HepG2 (cell line): ENCODE data around the gene POLR1G. TPM values are rescaled to one million over a fixed set of nuclear protein-coding genes. Genes with fewer than 3 reads are reported as not detected.

Experiments
- HDAC2 ChIP-seq: sonication (generic); formaldehyde crosslinking; IDR thresholded peaks from 2 replicates; pipeline ENCODE4 v1.4.0; 2020; ENCODE audit warnings: missing genetic modification reagents
- HES4 ChIP-seq: sonication (generic); formaldehyde crosslinking; IDR thresholded peaks from 2 replicates; pipeline ENCODE4 v1.9.0; 2021; ENCODE audit warnings: mild to moderate bottlenecking, missing genetic modification reagents, borderline replicate concordance
- SKI ChIP-seq: fragments of 450-650 bp; IDR thresholded peaks from one replicate; pipeline ENCODE4 v1.6.1; 2018; ENCODE audit warnings: mild to moderate bottlenecking; ENCODE audit not compliant: partially characterized antibody
- ZBTB7B ChIP-seq: sonication (generic); formaldehyde crosslinking; IDR thresholded peaks from 2 replicates; pipeline ENCODE4 v1.4.0; 2020; ENCODE audit warnings: missing genetic modification reagents
- ZNF260 ChIP-seq: sonication (generic); formaldehyde crosslinking; IDR thresholded peaks from 2 replicates; pipeline ENCODE4 v1.4.0; 2020; ENCODE audit warnings: missing genetic modification reagents, low read depth, mild to moderate bottlenecking, borderline replicate concordance
- ZNF430 ChIP-seq: sonication (generic); formaldehyde crosslinking; IDR thresholded peaks from 2 replicates; pipeline ENCODE4 v1.9.0; 2021; ENCODE audit warnings: mild to moderate bottlenecking, missing genetic modification reagents
- ZNF572 ChIP-seq: sonication (generic); formaldehyde crosslinking; IDR thresholded peaks from 2 replicates; pipeline ENCODE4 v1.5.1; 2020; ENCODE audit warnings: mild to moderate bottlenecking, missing genetic modification reagents
- ZNF775 ChIP-seq: sonication (generic); formaldehyde crosslinking; IDR thresholded peaks from 2 replicates; pipeline ENCODE4 v1.4.0; 2020; ENCODE audit warnings: missing genetic modification reagents, mild to moderate bottlenecking, moderate library complexity, borderline replicate concordance
- ZNF784 ChIP-seq: sonication (generic); formaldehyde crosslinking; IDR thresholded peaks from 2 replicates; pipeline ENCODE4 v1.5.1; 2020; ENCODE audit warnings: missing genetic modification reagents, mild to moderate bottlenecking, borderline replicate concordance
- polyA plus RNA-seq, 8 experiments: library from polyadenylated mRNA; depleted of rRNA in 3 of 8; stranded (reverse) in 7 of 8; unstranded in 1 of 8; fragments of >200 nt; fragmentation: Illumina TruSeq in 4 of 8; extraction: Trizol in 4 of 8; gene quantifications; 2 replicates each; pipeline versions ENCODE4 v1.2.1 to v1.2.3, GENCODE V29; 2011 to 2016; ENCODE audit warnings: low read depth in 4 of 8, missing spikeins in 1 of 8, mixed read lengths in 1 of 8; ENCODE audit not compliant: insufficient read depth in 1 of 8
- total RNA-seq, 5 experiments: library from RNA; depleted of rRNA; stranded (reverse); fragments of >200 nt; fragmentation: Illumina TruSeq; extraction: Trizol; gene quantifications; 2 replicates each; pipeline ENCODE4 v1.2.3, GENCODE V29; 2016; ENCODE audit warnings: low read depth in 1 of 5
- TF ChIP-seq, protein P1 (sequence below): IDR thresholded peaks from 2 replicates; pipeline ENCODE4 v1.6.1; 2016; ENCODE audit warnings: mild to moderate bottlenecking, missing biosample characterization, missing genetic modification reagents
- TF ChIP-seq, protein P2 (sequence below): sonication (generic); formaldehyde crosslinking; IDR thresholded peaks from 2 replicates; pipeline ENCODE4 v1.5.0; 2020; ENCODE audit warnings: missing genetic modification reagents
- TF ChIP-seq, protein P3 (sequence below): sonication (generic); formaldehyde crosslinking; IDR thresholded peaks from 2 replicates; pipeline ENCODE4 v1.8.0; 2022; ENCODE audit warnings: low read depth, missing genetic modification reagents
- TF ChIP-seq, protein P4 (sequence below): sonication (generic); formaldehyde crosslinking; IDR thresholded peaks from 2 replicates; pipeline ENCODE4 v1.4.0; 2020; ENCODE audit warnings: mild to moderate bottlenecking, missing genetic modification reagents
- TF ChIP-seq, protein P5 (sequence below): IDR thresholded peaks from 2 replicates; pipeline ENCODE4 v1.6.1; 2016; ENCODE audit warnings: low read depth, borderline replicate concordance
- TF ChIP-seq, protein P6 (sequence below): sonication (generic); formaldehyde crosslinking; IDR thresholded peaks from 2 replicates; pipeline ENCODE4 v1.5.0; 2020; ENCODE audit warnings: missing genetic modification reagents

POLR1G gene
- total and polyA plus RNA-seq, 2 of the 13 experiments (the other 11 are each of a cell fraction or from before 2014, with no cell fraction given), result 3.5 to 20.8 TPM

DNA sequence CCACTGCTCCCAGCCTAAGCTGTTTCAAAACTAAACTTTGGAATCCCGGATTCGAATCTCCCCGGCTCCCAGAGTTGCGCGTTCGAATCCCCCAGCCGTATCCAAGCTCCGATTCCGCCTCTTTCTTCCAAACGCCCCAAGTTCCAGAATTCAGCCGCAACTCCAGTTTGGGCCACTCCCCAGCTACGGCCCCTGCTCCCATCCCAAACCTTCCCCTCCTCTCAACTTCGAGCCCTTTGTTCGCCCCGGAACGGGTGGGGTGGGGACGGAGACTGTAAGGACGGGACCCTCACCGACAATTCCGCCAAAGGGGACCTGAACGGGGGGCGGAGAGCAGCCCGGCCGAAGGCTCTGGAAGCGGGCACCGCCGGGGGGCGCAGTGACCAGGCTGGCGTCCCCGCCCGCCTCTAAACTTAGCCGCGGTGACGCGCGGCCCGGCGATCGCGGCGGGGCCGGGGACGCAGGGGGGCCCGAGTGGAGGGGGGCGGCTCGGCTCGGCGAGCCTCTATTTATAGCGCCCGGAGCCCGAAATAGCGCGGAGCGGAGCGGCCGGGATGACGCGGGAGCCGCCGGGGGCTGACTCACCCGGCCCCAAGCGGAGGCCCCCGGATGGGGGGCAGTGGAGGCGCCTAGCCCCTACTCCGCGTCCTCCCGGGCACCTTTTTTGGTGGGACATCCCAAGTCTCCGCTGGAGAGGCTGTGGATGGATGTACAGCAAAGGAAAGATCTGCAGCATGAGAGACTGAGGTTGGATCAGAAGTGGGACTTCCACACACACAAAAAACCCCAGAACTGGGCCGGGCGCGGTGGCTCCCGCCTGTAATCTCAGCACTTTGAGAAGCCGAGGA lies 22.2 kb downstream of the POLR1G start (continued):
- TF ChIP-seq, protein P1, sequence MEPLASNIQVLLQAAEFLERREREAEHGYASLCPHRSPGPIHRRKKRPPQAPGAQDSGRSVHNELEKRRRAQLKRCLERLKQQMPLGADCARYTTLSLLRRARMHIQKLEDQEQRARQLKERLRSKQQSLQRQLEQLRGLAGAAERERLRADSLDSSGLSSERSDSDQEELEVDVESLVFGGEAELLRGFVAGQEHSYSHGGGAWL (CRISPR knock-in tag), result peak; percentile 38; the same call in 1 of the 2 replicates
- no peak for TF ChIP-seq ZNF784 (CRISPR knock-in tag)
- peak; percentile 42; the same call in 1 of the 2 replicates for TF ChIP-seq ZBTB7B
- TF ChIP-seq, protein P2, sequence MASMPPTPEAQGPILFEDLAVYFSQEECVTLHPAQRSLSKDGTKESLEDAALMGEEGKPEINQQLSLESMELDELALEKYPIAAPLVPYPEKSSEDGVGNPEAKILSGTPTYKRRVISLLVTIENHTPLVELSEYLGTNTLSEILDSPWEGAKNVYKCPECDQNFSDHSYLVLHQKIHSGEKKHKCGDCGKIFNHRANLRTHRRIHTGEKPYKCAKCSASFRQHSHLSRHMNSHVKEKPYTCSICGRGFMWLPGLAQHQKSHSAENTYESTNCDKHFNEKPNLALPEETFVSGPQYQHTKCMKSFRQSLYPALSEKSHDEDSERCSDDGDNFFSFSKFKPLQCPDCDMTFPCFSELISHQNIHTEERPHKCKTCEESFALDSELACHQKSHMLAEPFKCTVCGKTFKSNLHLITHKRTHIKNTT (CRISPR knock-in tag), result no peak
- TF ChIP-seq, protein P3, sequence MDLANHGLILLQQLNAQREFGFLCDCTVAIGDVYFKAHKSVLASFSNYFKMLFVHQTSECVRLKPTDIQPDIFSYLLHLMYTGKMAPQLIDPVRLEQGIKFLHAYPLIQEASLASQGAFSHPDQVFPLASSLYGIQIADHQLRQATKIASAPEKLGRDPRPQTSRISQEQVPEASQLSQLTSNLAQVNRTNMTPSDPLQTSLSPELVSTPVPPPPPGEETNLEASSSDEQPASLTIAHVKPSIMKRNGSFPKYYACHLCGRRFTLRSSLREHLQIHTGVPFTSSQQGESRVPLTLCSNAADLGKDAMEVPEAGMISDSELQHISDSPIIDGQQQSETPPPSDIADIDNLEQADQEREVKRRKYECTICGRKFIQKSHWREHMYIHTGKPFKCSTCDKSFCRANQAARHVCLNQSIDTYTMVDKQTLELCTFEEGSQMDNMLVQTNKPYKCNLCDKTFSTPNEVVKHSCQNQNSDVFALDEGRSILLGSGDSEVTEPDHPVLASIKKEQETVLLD (CRISPR knock-in tag), result no peak
- TF ChIP-seq, protein P4, sequence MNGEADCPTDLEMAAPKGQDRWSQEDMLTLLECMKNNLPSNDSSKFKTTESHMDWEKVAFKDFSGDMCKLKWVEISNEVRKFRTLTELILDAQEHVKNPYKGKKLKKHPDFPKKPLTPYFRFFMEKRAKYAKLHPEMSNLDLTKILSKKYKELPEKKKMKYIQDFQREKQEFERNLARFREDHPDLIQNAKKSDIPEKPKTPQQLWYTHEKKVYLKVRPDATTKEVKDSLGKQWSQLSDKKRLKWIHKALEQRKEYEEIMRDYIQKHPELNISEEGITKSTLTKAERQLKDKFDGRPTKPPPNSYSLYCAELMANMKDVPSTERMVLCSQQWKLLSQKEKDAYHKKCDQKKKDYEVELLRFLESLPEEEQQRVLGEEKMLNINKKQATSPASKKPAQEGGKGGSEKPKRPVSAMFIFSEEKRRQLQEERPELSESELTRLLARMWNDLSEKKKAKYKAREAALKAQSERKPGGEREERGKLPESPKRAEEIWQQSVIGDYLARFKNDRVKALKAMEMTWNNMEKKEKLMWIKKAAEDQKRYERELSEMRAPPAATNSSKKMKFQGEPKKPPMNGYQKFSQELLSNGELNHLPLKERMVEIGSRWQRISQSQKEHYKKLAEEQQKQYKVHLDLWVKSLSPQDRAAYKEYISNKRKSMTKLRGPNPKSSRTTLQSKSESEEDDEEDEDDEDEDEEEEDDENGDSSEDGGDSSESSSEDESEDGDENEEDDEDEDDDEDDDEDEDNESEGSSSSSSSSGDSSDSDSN (CRISPR knock-in tag), result peak; percentile 53; the same call in 1 of the 2 replicates
- TF ChIP-seq, protein P5, sequence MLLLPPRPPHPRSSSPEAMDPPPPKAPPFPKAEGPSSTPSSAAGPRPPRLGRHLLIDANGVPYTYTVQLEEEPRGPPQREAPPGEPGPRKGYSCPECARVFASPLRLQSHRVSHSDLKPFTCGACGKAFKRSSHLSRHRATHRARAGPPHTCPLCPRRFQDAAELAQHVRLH (CRISPR knock-in tag), result no peak
- 0 out of 2 replicates have a peak, but pooled peaks have one; percentile 36 for TF ChIP-seq HDAC2
- TF ChIP-seq, protein P6, sequence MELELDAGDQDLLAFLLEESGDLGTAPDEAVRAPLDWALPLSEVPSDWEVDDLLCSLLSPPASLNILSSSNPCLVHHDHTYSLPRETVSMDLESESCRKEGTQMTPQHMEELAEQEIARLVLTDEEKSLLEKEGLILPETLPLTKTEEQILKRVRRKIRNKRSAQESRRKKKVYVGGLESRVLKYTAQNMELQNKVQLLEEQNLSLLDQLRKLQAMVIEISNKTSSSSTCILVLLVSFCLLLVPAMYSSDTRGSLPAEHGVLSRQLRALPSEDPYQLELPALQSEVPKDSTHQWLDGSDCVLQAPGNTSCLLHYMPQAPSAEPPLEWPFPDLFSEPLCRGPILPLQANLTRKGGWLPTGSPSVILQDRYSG (CRISPR knock-in tag), result no peak
- 0 out of 2 replicates have a peak, but pooled peaks have one; percentile 36 for TF ChIP-seq ZNF572 (CRISPR knock-in tag)
- no peak for TF ChIP-seq SKI
- TF ChIP-seq HES4 (CRISPR knock-in tag), result no peak
- TF ChIP-seq ZNF775, result no peak
- TF ChIP-seq ZNF260 (CRISPR knock-in tag), result no peak
- TF ChIP-seq ZNF430, result peak; percentile 54; the same call in 1 of the 2 replicates
